Measurements from ENCODE around the gene SEMA5B. TPM values are rescaled to one million over a fixed set of nuclear protein-coding genes. Genes with fewer than 3 reads are reported as not detected.

The SEMA5B gene
- total RNA-seq, 3 donors from 2014 or later = 0.34 to 0.89 (median 0.35) TPM

DNA sequence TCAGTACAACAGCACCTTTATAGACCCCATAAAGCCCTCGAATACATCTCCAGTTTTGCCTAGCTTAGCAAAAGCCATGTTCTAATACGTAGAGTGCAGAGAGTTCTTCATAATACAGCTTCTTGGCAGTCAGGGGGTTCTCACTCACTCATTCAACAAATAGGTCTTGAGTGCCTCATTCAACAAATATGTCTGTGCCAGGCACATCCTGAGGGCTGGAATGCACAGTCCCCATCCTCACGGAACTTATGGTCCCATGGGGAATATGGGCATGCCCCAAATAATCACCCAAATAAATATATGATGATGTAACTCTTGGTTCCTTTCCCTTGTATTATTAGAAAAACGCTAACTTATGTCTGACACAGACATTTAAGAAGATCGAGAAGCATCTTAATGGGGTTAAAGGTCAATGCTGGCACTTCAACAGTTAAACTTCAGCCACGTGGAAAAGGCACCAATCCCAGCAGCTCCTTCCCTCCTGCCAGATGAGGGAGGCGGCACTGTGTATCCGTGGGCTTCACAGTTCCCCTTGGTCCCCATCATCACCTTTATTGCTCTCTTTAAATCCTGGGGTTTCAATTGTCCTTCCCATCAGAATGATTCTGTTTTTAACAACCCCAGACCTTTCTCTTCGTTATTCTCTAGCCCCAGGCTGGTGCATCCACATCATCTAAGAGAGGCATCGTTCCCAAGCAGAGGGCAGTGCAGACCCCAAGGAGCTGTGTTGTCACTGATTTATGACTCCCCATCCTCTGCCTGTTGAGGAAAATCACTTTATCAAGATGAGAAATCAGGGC is 18.9 kb upstream of the SEMA5B start:
- Histone ChIP-seq H3K36me3 (ENCODE audit: low read depth) (no peaks in the 10 kb centered on the region), H3K4me1 (ENCODE audit: low read depth) (no peaks in the 10 kb centered on the region), H3K9me3 (no peaks in the 10 kb centered on the region), H3K4me3 (no peak overlapping the region)
- TF ChIP-seq, protein P1, sequence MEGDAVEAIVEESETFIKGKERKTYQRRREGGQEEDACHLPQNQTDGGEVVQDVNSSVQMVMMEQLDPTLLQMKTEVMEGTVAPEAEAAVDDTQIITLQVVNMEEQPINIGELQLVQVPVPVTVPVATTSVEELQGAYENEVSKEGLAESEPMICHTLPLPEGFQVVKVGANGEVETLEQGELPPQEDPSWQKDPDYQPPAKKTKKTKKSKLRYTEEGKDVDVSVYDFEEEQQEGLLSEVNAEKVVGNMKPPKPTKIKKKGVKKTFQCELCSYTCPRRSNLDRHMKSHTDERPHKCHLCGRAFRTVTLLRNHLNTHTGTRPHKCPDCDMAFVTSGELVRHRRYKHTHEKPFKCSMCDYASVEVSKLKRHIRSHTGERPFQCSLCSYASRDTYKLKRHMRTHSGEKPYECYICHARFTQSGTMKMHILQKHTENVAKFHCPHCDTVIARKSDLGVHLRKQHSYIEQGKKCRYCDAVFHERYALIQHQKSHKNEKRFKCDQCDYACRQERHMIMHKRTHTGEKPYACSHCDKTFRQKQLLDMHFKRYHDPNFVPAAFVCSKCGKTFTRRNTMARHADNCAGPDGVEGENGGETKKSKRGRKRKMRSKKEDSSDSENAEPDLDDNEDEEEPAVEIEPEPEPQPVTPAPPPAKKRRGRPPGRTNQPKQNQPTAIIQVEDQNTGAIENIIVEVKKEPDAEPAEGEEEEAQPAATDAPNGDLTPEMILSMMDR (IDR thresholded peaks at IDR 0.05) = no peak
- no peak for ATAC-seq
- DNase-seq = no peak
- intact Hi-C loops (cut with DNase I, micrococcal nuclease) = no loop called here

DNA sequence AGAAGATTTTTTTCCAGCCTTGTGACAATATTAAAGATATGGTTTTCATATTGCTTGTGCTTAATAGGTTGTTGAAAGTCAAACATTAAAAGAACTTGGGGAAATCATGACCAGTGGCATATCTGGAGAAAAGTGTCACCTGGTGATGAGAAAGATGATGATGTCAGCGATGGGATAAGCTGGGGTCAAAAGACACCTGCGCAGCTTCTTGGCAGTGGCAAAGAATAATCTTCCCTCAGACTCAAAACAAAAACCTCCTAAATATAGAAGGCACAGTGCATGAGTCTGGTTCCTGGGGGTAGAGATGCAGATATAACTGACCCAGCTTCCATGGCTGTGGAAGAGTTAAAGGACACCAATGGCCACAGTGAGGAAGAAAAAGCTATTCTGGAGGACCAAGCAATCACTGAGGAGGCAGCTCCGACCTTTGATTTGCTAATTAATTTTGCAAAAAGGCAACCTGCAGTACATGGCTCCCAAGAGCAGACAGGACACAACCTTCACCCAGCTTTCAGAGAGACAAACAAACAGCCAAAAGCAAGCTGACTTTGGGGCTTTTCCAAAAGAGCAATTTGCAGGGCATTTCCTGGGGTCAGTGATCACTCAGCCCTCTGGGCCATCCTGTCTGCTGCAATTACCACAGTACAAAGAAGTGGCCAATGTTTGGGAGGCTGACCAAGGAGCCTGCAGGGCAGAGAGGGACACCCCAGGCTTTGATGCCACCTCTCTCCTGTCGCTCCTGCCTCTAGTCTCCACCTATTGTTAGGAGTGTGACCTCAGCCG is 17.6 kb upstream of the SEMA5B start:
- H3K4me3 ChIP-seq = no peak overlapping the region
- no peaks in the 10 kb centered on the region for H3K9me3 ChIP-seq
- DNase-seq = no peak
- H3K36me3 ChIP-seq (ENCODE audit: low read depth) = no peaks in the 10 kb centered on the region
- no peaks in the 10 kb centered on the region for H3K4me1 ChIP-seq (ENCODE audit: low read depth)
- intact Hi-C loops (cut with DNase I, micrococcal nuclease) = no loop called here
- TF ChIP-seq, protein P1 (IDR thresholded peaks at IDR 0.05) = no peak
- ATAC-seq = no peak

GRCh38 chr3:123042413-123042812 is 14.8 kb upstream of the SEMA5B start:
- intact Hi-C loops (cut with DNase I, micrococcal nuclease) = no loop called here
- H3K4me1 ChIP-seq (ENCODE audit: low read depth) = no peaks in the 10 kb centered on the region
- H3K36me3 ChIP-seq (ENCODE audit: low read depth) = no peaks in the 10 kb centered on the region
- TF ChIP-seq, protein P1 (IDR thresholded peaks at IDR 0.05) = no peak
- H3K4me3 ChIP-seq = no peak overlapping the region
- no peaks in the 10 kb centered on the region for H3K9me3 ChIP-seq
- ATAC-seq = no peak
- no peak for DNase-seq

GRCh38 chr3:123039178-123039577 is 11.6 kb upstream of the SEMA5B start:
- ATAC-seq = no peak
- no peaks in the 10 kb centered on the region for H3K4me1 ChIP-seq (ENCODE audit: low read depth)
- no peak for DNase-seq
- H3K9me3 ChIP-seq = no peaks in the 10 kb centered on the region
- TF ChIP-seq, protein P1 (IDR thresholded peaks at IDR 0.05) = no peak
- intact Hi-C loops (cut with DNase I, micrococcal nuclease) = no loop called here
- H3K4me3 ChIP-seq = no peak overlapping the region
- H3K36me3 ChIP-seq (ENCODE audit: low read depth) = no peaks in the 10 kb centered on the region

DNA sequence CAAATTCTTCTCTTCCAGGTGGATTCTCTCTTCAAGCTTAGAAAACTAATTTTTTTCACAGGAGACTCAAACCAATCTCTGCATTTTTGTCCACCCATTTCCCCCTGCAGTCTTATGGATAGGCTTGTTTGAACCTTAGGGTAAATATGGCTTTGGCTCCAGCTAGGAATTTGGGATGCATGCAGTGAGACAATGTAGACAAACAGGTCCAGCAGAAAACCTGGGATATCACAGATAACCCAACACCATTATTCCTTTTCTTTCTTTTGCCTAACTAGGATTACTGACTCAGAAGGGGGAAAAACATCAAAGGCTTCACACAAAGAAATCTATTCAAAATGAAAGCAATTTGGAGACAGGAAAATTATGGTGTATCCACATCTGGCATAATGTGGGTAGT is 11.2 kb upstream of the SEMA5B start:
- DNase-seq (no peak), ATAC-seq (no peak)
- intact Hi-C loops (cut with DNase I, micrococcal nuclease) = no loop called here
- TF ChIP-seq, protein P1 (IDR thresholded peaks at IDR 0.05) = no peak
- H3K4me1 ChIP-seq (ENCODE audit: low read depth) = no peaks in the 10 kb centered on the region
- H3K9me3 ChIP-seq = no peaks in the 10 kb centered on the region
- H3K4me3 ChIP-seq = no peak overlapping the region
- no peaks in the 10 kb centered on the region for H3K36me3 ChIP-seq (ENCODE audit: low read depth)
